ENCODE data around the gene PFN3. TPM values are rescaled to one million over a fixed set of nuclear protein-coding genes. Genes with fewer than 3 reads are reported as not detected.
A peak's percentile ranks its signal among the peaks of the same experiment; 100 is the strongest.

Gene PFN3
- total and polyA plus RNA-seq, 2 of the 13 experiments (the other 11 are each of a cell fraction or from before 2014, with no cell fraction given), result not detected

- no peak for TF ChIP-seq HCFC1 (IDR thresholded peaks at IDR 0.05; ENCODE audit: low read depth, low read length)
- no peak; the same call in 1 of the 2 replicates for TF ChIP-seq CBFB (CRISPR knock-in tag; IDR thresholded peaks at IDR 0.05)
- TF ChIP-seq MLLT10 (CRISPR knock-in tag; IDR thresholded peaks at IDR 0.05), result no peak
- TF ChIP-seq ZNF816 (CRISPR knock-in tag; IDR thresholded peaks at IDR 0.05; ENCODE audit: borderline replicate concordance), result no peak
- TF ChIP-seq GABPA (IDR thresholded peaks at IDR 0.05; ENCODE audit: low read depth, low read length), result no peak
- peak; percentile 29; the same call in 1 of the 2 replicates for TF ChIP-seq GABPA (CRISPR knock-in tag; IDR thresholded peaks at IDR 0.05; ENCODE audit: low read depth)
- no peak for TF ChIP-seq HNRNPUL1 (IDR thresholded peaks at IDR 0.05; ENCODE audit: low read depth, low read length)
- no peak for TF ChIP-seq SUZ12 (IDR thresholded peaks at IDR 0.05; ENCODE audit: low read depth, low read length)
- TF ChIP-seq PRMT3 (CRISPR knock-in tag; IDR thresholded peaks at IDR 0.05; ENCODE audit: borderline replicate concordance, low read depth), result no peak
- TF ChIP-seq ZSCAN20 (CRISPR knock-in tag; IDR thresholded peaks at IDR 0.05; ENCODE audit: borderline replicate concordance), result no peak
- no peak for TF ChIP-seq ZSCAN25 (CRISPR knock-in tag; IDR thresholded peaks at IDR 0.05)
- no peak for TF ChIP-seq TCF12 (IDR thresholded peaks at IDR 0.05)
- TF ChIP-seq TCF12 (CRISPR knock-in tag; IDR thresholded peaks at IDR 0.05), result peak; percentile 74; the same call in 1 of the 2 replicates
- no peak for TF ChIP-seq NR3C1 (CRISPR knock-in tag; IDR thresholded peaks at IDR 0.05)
- TF ChIP-seq ZBTB34 (CRISPR knock-in tag; IDR thresholded peaks at IDR 0.05), result no peak
- TF ChIP-seq BHLHE40 (IDR thresholded peaks at IDR 0.05; ENCODE audit: low read length), result peak; percentile 85
- TF ChIP-seq IRX3 (CRISPR knock-in tag; IDR thresholded peaks at IDR 0.05; ENCODE audit: borderline replicate concordance, low read depth), result no peak
- no peak for TF ChIP-seq ZNF232 (CRISPR knock-in tag; IDR thresholded peaks at IDR 0.05; ENCODE audit: borderline replicate concordance)
- no peak for TF ChIP-seq RFX5 (IDR thresholded peaks at IDR 0.05; ENCODE audit: low read depth, low read length)
- 0 out of 2 replicates have a peak, but pooled peaks have one; percentile 51 for TF ChIP-seq ZKSCAN8 (CRISPR knock-in tag; IDR thresholded peaks at IDR 0.05; ENCODE audit: borderline replicate concordance)
- no peak for TF ChIP-seq ZFAT (CRISPR knock-in tag; conservative IDR thresholded peaks at IDR 0.05)
- no peak for TF ChIP-seq ZBTB42 (CRISPR knock-in tag; IDR thresholded peaks at IDR 0.05)
- TF ChIP-seq CHD2 (IDR thresholded peaks at IDR 0.05; ENCODE audit: low read depth, low read length), result no peak
- 0 out of 2 replicates have a peak, but pooled peaks have one; percentile 21 for TF ChIP-seq ZNF414 (CRISPR knock-in tag; IDR thresholded peaks at IDR 0.05)
- no peak for TF ChIP-seq FOXM1 (CRISPR knock-in tag; IDR thresholded peaks at IDR 0.05)
- TF ChIP-seq GRHL1 (CRISPR knock-in tag; conservative IDR thresholded peaks at IDR 0.05), result no peak
- TF ChIP-seq KDM3A (CRISPR knock-in tag; IDR thresholded peaks at IDR 0.05; ENCODE audit: low read depth), result no peak
- no peak for TF ChIP-seq CBX1 (IDR thresholded peaks at IDR 0.05; ENCODE audit: low read depth)
- TF ChIP-seq DPF2 (CRISPR knock-in tag; IDR thresholded peaks at IDR 0.05; ENCODE audit: borderline replicate concordance, low read depth), result peak; percentile 42; the same call in 1 of the 2 replicates
- TF ChIP-seq HOXA9 (CRISPR knock-in tag; IDR thresholded peaks at IDR 0.05; ENCODE audit: borderline replicate concordance), result peak; percentile 5; the same call in 1 of the 2 replicates
Observed at GRCh38 chr5:177447611-177448243, 47.3 kb upstream of the PFN3 start (continued).

All from HepG2 (cell line).